ENCODE data around the gene CRHR2.

CRHR2 gene

DNA sequence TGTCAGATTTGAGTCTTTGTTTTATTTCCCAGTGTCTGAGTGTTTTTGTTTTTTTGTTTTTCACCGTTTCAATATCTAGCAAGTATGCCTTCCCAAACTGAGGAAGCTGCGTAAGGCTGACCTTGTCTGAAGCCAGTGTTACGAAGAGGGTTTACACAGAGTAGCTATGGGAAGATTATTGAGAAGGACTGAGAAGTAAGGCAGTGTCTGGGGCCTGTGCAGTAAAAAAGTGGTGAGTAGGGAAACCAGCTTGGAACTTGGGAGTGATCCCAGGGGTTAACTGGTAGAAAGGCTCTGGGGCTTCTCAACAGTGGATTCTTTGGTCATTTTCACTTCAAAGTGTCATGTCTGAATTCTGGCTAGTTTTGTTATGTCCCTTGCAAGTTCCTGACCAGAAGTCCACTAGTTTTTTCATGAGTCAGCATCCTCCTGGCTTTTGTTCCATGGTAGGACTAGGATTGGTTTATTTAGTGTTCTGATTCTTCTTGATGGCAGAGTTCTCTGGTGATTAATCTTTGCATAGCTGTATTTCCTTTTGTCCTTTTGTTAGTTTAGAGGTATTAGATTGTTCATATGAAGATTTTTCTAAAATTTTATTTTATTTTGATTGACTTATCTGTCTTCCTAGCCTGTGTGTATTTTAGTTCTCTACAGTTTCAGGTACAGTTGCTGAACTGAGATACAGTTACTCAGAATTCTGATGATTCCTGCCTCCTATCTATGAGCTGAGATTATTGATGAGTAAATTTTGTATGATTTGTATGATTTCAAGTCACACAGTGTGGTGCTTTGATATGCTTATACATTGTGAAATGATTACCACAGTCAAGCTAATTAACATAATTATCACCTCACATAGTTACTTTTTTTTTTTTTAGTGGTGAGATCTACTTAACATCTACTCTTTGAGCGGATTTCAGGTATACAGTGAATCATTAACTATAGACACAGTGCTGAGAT lies 68.6 kb downstream of the CRHR2 start:
- DNase-seq = no peak

DNA sequence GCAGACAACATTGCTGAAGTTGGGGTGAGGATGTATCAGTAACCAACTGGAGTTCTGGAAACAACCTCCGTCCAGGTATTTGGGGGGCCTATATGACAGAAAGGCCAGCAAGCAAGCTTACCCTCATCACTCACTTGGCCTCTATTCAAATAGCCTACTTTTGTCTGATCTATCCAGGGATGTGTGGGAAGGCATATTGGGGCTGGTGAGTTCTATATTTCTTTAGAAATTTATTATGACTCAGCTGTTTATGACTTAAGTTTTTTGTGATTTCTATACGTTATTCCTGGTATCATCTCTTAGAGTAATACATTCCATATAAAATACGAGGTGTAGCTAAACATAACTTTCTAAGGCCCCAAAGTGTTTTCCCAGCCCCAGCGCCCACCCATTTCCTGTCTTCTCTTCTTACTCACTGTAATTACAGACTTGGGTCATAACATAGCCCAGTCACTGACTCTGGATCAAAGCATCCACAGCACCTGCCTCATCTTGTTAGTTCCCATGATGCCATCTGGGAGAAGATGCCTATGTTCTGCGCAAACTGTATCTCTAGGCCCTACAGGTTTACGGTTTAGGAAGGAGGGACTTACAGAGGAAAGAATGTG lies 69.5 kb downstream of the CRHR2 start:
- no peak for DNase-seq

GRCh38 chr7:30605832-30606231 lies 76.4 kb downstream of the CRHR2 start:
- no peak for DNase-seq

GRCh38 chr7:30604901-30605300 lies 77.4 kb downstream of the CRHR2 start:
- no peak for DNase-seq
